WERI-Rb-1 (cell line): ENCODE results near the gene PADI2.

Experiments
- DNase-seq: peaks from one replicate; pipeline ENCODE4 v3.0.0-alpha.2; 2020
- H3K27ac ChIP-seq: fragments of 250-450 bp; sonication (Bioruptor Pico); 2 replicates; pipeline ENCODE4 v1.5.1; 2020; ENCODE audit warnings: mild to moderate bottlenecking, moderate library complexity
- H3K27me3 ChIP-seq: fragments of 250-450 bp; sonication (Bioruptor Pico); 2 replicates; pipeline ENCODE4 v1.5.1; 2021; ENCODE audit warnings: mild to moderate bottlenecking, low read depth, moderate library complexity; ENCODE audit not compliant: insufficient read depth, severe bottlenecking
- H3K36me3 ChIP-seq: fragments of 250-450 bp; sonication (Bioruptor Pico); 2 replicates; pipeline ENCODE4 v1.5.1; 2020; ENCODE audit warnings: mild to moderate bottlenecking, moderate library complexity
- H3K4me3 ChIP-seq: 2 replicates; pipeline ENCODE4 v1.5.1; 2011; ENCODE audit warnings: low read depth, mild to moderate bottlenecking, control low read depth, low read length
- H3K9me3 ChIP-seq: fragments of 250-450 bp; sonication (Bioruptor Pico); 2 replicates; pipeline ENCODE4 v1.5.1; 2021; ENCODE audit warnings: mild to moderate bottlenecking, moderate library complexity; ENCODE audit not compliant: severe bottlenecking
- CTCF ChIP-seq: IDR thresholded peaks from 2 replicates; pipeline ENCODE4 v1.5.1; 2011; ENCODE audit warnings: low read depth, mild to moderate bottlenecking, control low read depth, inconsistent platforms, low read length

Gene PADI2

GRCh38 chr1:17096584-17096983, 22.7 kb downstream of the PADI2 start:
- Histone ChIP-seq H3K9me3 (no peaks in the 10 kb centered on the region), H3K36me3 (no peaks in the 10 kb centered on the region), H3K27ac (no peak overlapping the region), H3K27me3 (no peaks in the 10 kb centered on the region), H3K4me3 (no peak overlapping the region)
- DNase-seq, result no peak
- TF ChIP-seq CTCF, result no peak

GRCh38 chr1:17095141-17095540, 24.1 kb downstream of the PADI2 start:
- TF ChIP-seq CTCF, result no peak
- Histone ChIP-seq H3K27me3 (no peaks in the 10 kb centered on the region), H3K9me3 (no peaks in the 10 kb centered on the region), H3K27ac (no peak overlapping the region), H3K4me3 (no peak overlapping the region), H3K36me3 (no peaks in the 10 kb centered on the region)
- DNase-seq, result no peak

- no peak for DNase-seq
- Histone ChIP-seq H3K4me3 (no peak overlapping the region), H3K27me3 (no peaks in the 10 kb centered on the region), H3K36me3 (no peaks in the 10 kb centered on the region), H3K27ac (no peak overlapping the region), H3K9me3 (no peaks in the 10 kb centered on the region)
- TF ChIP-seq CTCF, result no peak
Observed at GRCh38 chr1:17094664-17095063, 24.6 kb downstream of the PADI2 start.

GRCh38 chr1:17093822-17094393, 25.3 kb downstream of the PADI2 start:
- TF ChIP-seq CTCF, result no peak
- no peak for DNase-seq
- Histone ChIP-seq H3K36me3 (no peaks in the 10 kb centered on the region), H3K27ac (no peak overlapping the region), H3K4me3 (no peak overlapping the region), H3K27me3 (no peaks in the 10 kb centered on the region), H3K9me3 (no peaks in the 10 kb centered on the region)

- Histone ChIP-seq H3K27me3 (no peaks in the 10 kb centered on the region), H3K27ac (no peak overlapping the region), H3K4me3 (no peak overlapping the region), H3K9me3 (no peaks in the 10 kb centered on the region), H3K36me3 (no peaks in the 10 kb centered on the region)
- no peak for TF ChIP-seq CTCF
- no peak for DNase-seq
Observed at GRCh38 chr1:17091252-17091651, 28.0 kb downstream of the PADI2 start.

- DNase-seq, result no peak
- Histone ChIP-seq H3K4me3 (no peak overlapping the region), H3K27ac (no peak overlapping the region), H3K27me3 (no peaks in the 10 kb centered on the region), H3K36me3 (no peaks in the 10 kb centered on the region), H3K9me3 (no peaks in the 10 kb centered on the region)
- no peak for TF ChIP-seq CTCF
Observed at GRCh38 chr1:17089506-17089905, 29.7 kb downstream of the PADI2 start.
